Thyroid gland (tissue), 4 donors: Measurements from ENCODE around the gene KRTAP10-9. TPM values are rescaled to one million over a fixed set of nuclear protein-coding genes. Genes with fewer than 3 reads are reported as not detected.

ENCODE experiments used
- DNase-seq, 2 donors: peaks; one replicate each; pipeline ENCODE4 v3.0.0-alpha.2; 2019
- H3K27ac ChIP-seq, 3 donors: fragments of 200-600 bp; sonication (generic); 1 replicate in 2 of 3; 2 replicates in 1 of 3; pipeline ENCODE4 v1.5.1; 2016 to 2019; ENCODE audit warnings: mild to moderate bottlenecking in 1 of 3, moderate library complexity in 1 of 3
- H3K27me3 ChIP-seq: fragments of 200-600 bp; sonication (generic); one replicate; pipeline ENCODE4 v1.5.1; 2019
- H3K36me3 ChIP-seq, 2 donors: fragments of 200-600 bp; sonication (generic); one replicate each; pipeline ENCODE4 v1.5.1; 2016 to 2019
- H3K4me1 ChIP-seq, 2 donors: fragments of 200-600 bp; sonication (generic); one replicate each; pipeline ENCODE4 v1.5.1; 2017 to 2019
- H3K4me3 ChIP-seq, 3 donors: fragments of 200-600 bp; sonication (generic); replicated peaks in 1 of 3; 1 replicate in 2 of 3; 2 replicates in 1 of 3; pipeline ENCODE4 v1.5.1; 2016; ENCODE audit warnings: mild to moderate bottlenecking in 1 of 3
- H3K9me3 ChIP-seq: fragments of 200-600 bp; sonication (generic); one replicate; pipeline ENCODE4 v1.5.1; 2017
- POLR2A ChIP-seq, 2 donors: fragments of 450-650 bp; IDR thresholded peaks; one replicate each; pipeline ENCODE4 v1.6.1; 2017; ENCODE audit warnings: antibody characterized with exemption in 2 of 2, mild to moderate bottlenecking in 2 of 2, moderate library complexity in 1 of 2
- WGBS, 2 donors: methylation state at CpG; one replicate each; pipeline ENCODE4 v1.1.5; 2017; 5-methylcytosine and 5-hydroxymethylcytosine counted together
- intact Hi-C: fragments of 100-400 bp; cut with DNase I; formaldehyde crosslinking; loops from one replicate; pipeline ENCODE4 v1.15.1; 2023
- total RNA-seq, 4 donors: library from RNA; depleted of rRNA; stranded (reverse); fragments of >200 nt; gene quantifications; one replicate each; pipeline ENCODE4 v1.2.3, GENCODE V29; 2016
- TF ChIP-seq, protein P1 (sequence below), 6 experiments: fragments of 200-600 bp in 3 of 6; fragments of 450-650 bp in 3 of 6; sonication (generic) in 3 of 6; IDR thresholded peaks; one replicate each; pipeline ENCODE4 v1.5.1; 2016 to 2019; ENCODE audit warnings: antibody characterized with exemption in 6 of 6, mild to moderate bottlenecking in 2 of 6, inconsistent platforms in 1 of 6, moderate library complexity in 1 of 6

The KRTAP10-9 gene
- total RNA-seq, 4 donors from 2014 or later: not detected

DNA sequence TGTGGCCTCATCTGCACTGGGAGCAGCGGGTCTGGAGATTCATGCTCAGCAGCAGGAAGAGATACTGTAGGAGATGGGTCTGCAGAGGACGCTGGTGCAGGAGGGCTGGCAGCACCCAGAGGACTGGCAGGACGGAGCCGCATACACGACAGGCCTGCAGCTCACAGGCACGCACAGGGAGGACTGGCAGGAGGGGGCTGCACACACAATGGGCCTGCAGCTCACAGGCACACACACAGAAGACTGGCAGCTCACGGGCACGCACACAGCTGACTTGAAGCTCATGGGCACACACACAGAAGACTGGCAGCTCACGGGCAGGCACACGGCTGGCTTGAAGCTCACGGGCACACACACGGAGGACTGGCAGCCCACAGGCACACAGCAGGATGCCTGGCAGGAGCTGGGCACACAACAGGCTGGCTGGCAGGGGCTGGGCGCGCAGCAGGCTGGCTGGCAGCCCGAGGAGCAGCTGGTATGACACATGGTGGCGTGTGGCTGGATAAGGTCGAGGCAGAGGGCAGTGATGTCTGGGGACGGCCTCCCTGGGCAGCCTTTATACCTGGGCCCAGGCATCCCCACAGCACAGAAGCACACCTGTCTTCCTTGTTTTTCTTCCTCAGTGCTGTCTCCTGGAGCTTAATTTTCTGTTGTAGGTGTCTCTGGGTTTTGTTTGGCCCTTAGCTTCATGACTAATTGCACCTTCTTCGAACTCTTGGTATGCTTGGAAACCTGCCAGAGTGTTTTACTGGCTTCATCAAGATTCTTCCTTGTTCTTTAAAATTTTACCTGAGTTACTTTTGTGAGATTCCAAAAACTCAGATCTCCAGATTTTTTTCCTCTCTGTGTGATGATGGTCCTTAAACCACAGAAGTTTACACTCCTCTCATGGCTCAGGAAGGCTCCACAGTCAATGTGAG is 39.8 kb downstream of the KRTAP10-9 start, which contains the start of gene KRTAP12-2:
TSS of gene KRTAP12-2 (minus strand) at position 527 of the 920 bp plus-strand sequence. CDS start at position 486, 41 bp downstream.
- WGBS, 2 donors: 65 to 83% methylated on average over 9 to 19 of the region's 19 CpGs
- no peak for TF ChIP-seq POLR2A (IDR thresholded peaks at IDR 0.05)
- TF ChIP-seq, protein P1, sequence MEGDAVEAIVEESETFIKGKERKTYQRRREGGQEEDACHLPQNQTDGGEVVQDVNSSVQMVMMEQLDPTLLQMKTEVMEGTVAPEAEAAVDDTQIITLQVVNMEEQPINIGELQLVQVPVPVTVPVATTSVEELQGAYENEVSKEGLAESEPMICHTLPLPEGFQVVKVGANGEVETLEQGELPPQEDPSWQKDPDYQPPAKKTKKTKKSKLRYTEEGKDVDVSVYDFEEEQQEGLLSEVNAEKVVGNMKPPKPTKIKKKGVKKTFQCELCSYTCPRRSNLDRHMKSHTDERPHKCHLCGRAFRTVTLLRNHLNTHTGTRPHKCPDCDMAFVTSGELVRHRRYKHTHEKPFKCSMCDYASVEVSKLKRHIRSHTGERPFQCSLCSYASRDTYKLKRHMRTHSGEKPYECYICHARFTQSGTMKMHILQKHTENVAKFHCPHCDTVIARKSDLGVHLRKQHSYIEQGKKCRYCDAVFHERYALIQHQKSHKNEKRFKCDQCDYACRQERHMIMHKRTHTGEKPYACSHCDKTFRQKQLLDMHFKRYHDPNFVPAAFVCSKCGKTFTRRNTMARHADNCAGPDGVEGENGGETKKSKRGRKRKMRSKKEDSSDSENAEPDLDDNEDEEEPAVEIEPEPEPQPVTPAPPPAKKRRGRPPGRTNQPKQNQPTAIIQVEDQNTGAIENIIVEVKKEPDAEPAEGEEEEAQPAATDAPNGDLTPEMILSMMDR (IDR thresholded peaks at IDR 0.05): no peak
- DNase-seq: no peak
- Histone ChIP-seq H3K4me3 (no peak within 1 kb of the TSS), H3K27ac (no peak within 1 kb of the TSS), H3K9me3 (no peaks in the 10 kb centered on the region), H3K4me1 (no peaks in the 10 kb centered on the region), H3K36me3 (no peaks in the 10 kb centered on the region), H3K27me3 (no peaks in the 10 kb centered on the region)
- intact Hi-C loops: no loop called here

DNA sequence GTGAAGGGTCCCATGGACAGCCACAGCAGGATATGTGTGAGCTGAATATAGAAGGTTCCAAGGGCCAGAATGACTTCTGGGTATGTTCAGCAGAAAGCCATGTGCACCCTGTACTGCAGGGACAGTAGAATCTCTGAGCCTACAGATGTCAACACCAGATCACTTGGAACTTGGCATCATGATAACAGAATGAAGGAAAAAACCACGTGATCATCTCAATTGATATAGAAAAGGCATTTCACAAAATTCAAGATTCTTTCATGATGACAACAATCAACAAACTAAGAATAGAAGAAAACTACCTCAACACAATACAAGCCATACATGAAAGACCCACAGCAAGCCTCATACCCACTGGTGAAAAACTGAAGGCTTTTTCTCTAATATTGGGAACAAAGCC is 40.7 kb downstream of the KRTAP10-9 start:
- H3K4me3 ChIP-seq: no peak overlapping the region
- H3K27ac ChIP-seq: no peak overlapping the region
- no peaks in the 10 kb centered on the region for H3K36me3 ChIP-seq
- no peaks in the 10 kb centered on the region for H3K9me3 ChIP-seq
- intact Hi-C loops: no loop called here
- WGBS, 2 donors: 71 to 83% methylated on average over 1 of the region's 1 CpG
- H3K4me1 ChIP-seq: no peaks in the 10 kb centered on the region
- TF ChIP-seq, protein P1 (IDR thresholded peaks at IDR 0.05): no peak
- TF ChIP-seq POLR2A (IDR thresholded peaks at IDR 0.05): no peak
- DNase-seq: no peak
- no peaks in the 10 kb centered on the region for H3K27me3 ChIP-seq

DNA sequence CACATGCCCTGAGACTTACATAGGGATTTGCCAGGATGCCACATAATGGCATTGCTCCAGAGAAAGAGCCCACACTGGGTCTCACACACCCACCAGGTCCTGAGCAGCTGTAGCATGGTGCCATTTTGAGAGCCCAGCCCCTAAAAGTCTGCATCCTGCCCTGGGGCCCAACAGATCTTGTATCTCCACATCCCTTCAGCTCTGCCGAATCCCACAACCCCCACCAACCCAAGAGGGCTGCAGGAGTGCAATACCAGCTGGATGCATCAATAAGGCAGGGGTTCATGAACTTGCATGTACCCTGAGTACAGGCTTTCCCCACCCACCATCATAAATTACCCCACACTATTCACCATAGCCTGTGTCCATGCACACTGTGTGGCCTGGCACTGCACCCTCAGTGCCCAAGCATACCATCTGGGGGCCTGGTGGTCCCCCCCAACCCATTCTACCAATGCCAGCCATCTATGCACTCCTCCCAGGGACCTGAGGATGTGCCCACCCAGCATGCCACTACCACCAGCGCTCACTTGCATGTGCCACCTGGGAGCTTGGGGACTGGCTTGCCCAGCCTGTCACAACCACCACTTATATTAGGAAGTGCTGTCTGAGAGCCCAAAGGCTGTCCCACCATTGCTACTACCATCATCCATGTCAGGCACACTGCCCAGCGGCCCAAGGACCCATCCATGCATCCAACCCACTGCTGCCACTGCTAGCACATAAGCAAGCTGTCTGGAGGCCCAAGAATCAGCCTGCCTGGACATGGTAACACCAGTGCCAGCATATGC is 43.9 kb downstream of the KRTAP10-9 start:
- 83 to 93% methylated on average over 2 to 3 of the region's 3 CpGs for WGBS, 2 donors
- Histone ChIP-seq H3K4me1 (no peaks in the 10 kb centered on the region), H3K9me3 (no peaks in the 10 kb centered on the region), H3K27me3 (no peaks in the 10 kb centered on the region), H3K4me3 (no peak overlapping the region), H3K36me3 (no peaks in the 10 kb centered on the region), H3K27ac (no peak overlapping the region)
- intact Hi-C loops: no loop called here
- no peak for DNase-seq
- TF ChIP-seq, protein P1 (IDR thresholded peaks at IDR 0.05): no peak
- TF ChIP-seq POLR2A (IDR thresholded peaks at IDR 0.05): no peak

DNA sequence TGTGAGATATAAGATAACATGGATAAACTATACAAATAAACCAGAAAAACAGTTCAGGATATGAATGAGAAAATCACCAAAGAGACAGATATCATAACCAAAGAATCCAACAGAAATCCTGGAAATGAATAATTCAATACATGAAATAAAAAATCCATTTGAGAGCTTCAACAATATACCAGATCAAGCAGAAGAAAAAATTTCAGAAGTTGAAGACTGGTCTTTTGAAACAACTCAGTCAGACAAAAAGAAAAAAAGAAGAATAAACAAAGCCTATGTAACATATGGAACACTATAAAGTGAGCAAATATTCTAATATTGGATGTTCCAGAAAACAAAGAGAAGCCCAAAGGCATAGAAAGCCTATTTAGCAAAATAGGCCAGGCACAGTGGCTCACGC is 45.0 kb downstream of the KRTAP10-9 start:
- TF ChIP-seq, protein P1 (IDR thresholded peaks at IDR 0.05): no peak
- no peak for TF ChIP-seq POLR2A (IDR thresholded peaks at IDR 0.05)
- WGBS, 2 donors: 96 to 100% methylated on average over 1 of the region's 1 CpG
- H3K27me3 ChIP-seq: no peaks in the 10 kb centered on the region
- no peak overlapping the region for H3K27ac ChIP-seq
- no peak for DNase-seq
- H3K36me3 ChIP-seq: no peaks in the 10 kb centered on the region
- H3K4me3 ChIP-seq: no peak overlapping the region
- intact Hi-C loops: no loop called here
- no peaks in the 10 kb centered on the region for H3K9me3 ChIP-seq
- no peaks in the 10 kb centered on the region for H3K4me1 ChIP-seq
